ENCODE measurements around the gene MUC3A.
"Not testable (repeated sequence)": the region's sequence is repeated elsewhere in the genome, so short reads cannot be mapped to it uniquely, and the experiment has no call there.

Gene MUC3A

GRCh38 chr7:100949227-100949932 lies at the start of gene MUC3A:
Gene MUC3A, plus strand, starts transcription at chr7:100949534. Its CDS starts 91 bp downstream, at chr7:100949625.
- no peak for DNase-seq

GRCh38 chr7:100900978-100901377 lies 48.4 kb upstream of the MUC3A start:
- no peak for DNase-seq

GRCh38 chr7:100901921-100902332 lies 47.4 kb upstream of the MUC3A start:
- no peak for DNase-seq

- DNase-seq = no peak
Observed at GRCh38 chr7:100902638-100903037, 46.7 kb upstream of the MUC3A start.

GRCh38 chr7:100908512-100908911 lies 40.8 kb upstream of the MUC3A start:
- DNase-seq = no peak

- DNase-seq = not testable (repeated sequence)
Observed at GRCh38 chr7:100910443-100910842, 38.9 kb upstream of the MUC3A start.

- DNase-seq = no peak
Observed at GRCh38 chr7:100911484-100911883, 37.9 kb upstream of the MUC3A start.

GRCh38 chr7:100914208-100914878 lies 35.0 kb upstream of the MUC3A start:
- no peak for DNase-seq

- DNase-seq = no peak
Observed at GRCh38 chr7:100914879-100915447, 34.4 kb upstream of the MUC3A start.

GRCh38 chr7:100919335-100919734 lies 30.0 kb upstream of the MUC3A start:
- not testable (repeated sequence) for DNase-seq

- not testable (repeated sequence) for DNase-seq
Observed at GRCh38 chr7:100919779-100920437, 29.4 kb upstream of the MUC3A start.

- DNase-seq = no peak
Observed at GRCh38 chr7:100921039-100921438, 28.3 kb upstream of the MUC3A start.

- DNase-seq = not testable (repeated sequence)
Observed at GRCh38 chr7:100923616-100924015, 25.7 kb upstream of the MUC3A start.

GRCh38 chr7:100929808-100930174 lies 19.5 kb upstream of the MUC3A start:
- no peak for DNase-seq

- DNase-seq = no peak
Observed at GRCh38 chr7:100933734-100934133, 15.6 kb upstream of the MUC3A start.

- DNase-seq = not testable (repeated sequence)
Observed at GRCh38 chr7:100935381-100935780, 14.0 kb upstream of the MUC3A start.

- not testable (repeated sequence) for DNase-seq
Observed at GRCh38 chr7:100936167-100936566, 13.2 kb upstream of the MUC3A start.

- no peak for DNase-seq
Observed at GRCh38 chr7:100942045-100942774, 7.1 kb upstream of the MUC3A start.

- DNase-seq = no peak
Observed at GRCh38 chr7:100943693-100944092, 5.6 kb upstream of the MUC3A start.

GRCh38 chr7:100944138-100944537 lies 5.2 kb upstream of the MUC3A start:
- DNase-seq = no peak

GRCh38 chr7:100946111-100946510 lies 3.2 kb upstream of the MUC3A start:
- DNase-seq = no peak

GRCh38 chr7:100946766-100947365 lies 2.5 kb upstream of the MUC3A start:
- no peak for DNase-seq
